HEK293 (cell line): Measurements from ENCODE around the gene APOB.

Experiments
- CTCF ChIP-seq: fragments of 450-650 bp; formaldehyde crosslinking; IDR thresholded peaks from 2 replicates; pipeline ENCODE4 v1.5.1; 2016; ENCODE audit warnings: missing biosample characterization, missing genetic modification characterization
- MYNN ChIP-seq: fragments of 450-650 bp; formaldehyde crosslinking; IDR thresholded peaks from 2 replicates; pipeline ENCODE4 v1.5.1; 2016; ENCODE audit warnings: missing biosample characterization, missing genetic modification characterization, borderline replicate concordance
- TCF7L2 ChIP-seq: IDR thresholded peaks from 2 replicates; pipeline ENCODE4 v1.6.1; 2011; ENCODE audit warnings: low read depth, mild to moderate bottlenecking, inconsistent platforms, low read length, moderate library complexity, borderline replicate concordance
- YY1 ChIP-seq: fragments of 450-650 bp; formaldehyde crosslinking; IDR thresholded peaks from 2 replicates; pipeline ENCODE4 v1.5.1; 2018; ENCODE audit warnings: missing biosample characterization, missing genetic modification characterization
- ZNF140 ChIP-seq: fragments of 450-650 bp; formaldehyde crosslinking; IDR thresholded peaks from 2 replicates; pipeline ENCODE4 v1.5.1; 2016; ENCODE audit warnings: missing biosample characterization, missing genetic modification characterization
- ZNF292 ChIP-seq: fragments of 450-650 bp; formaldehyde crosslinking; IDR thresholded peaks from 2 replicates; pipeline ENCODE4 v1.5.1; 2016; ENCODE audit warnings: low read depth, missing biosample characterization, missing genetic modification characterization, borderline replicate concordance
- ZNF768 ChIP-seq: fragments of 450-650 bp; formaldehyde crosslinking; IDR thresholded peaks from 2 replicates; pipeline ENCODE4 v1.5.1; 2018; ENCODE audit warnings: missing biosample characterization, mild to moderate bottlenecking, missing genetic modification characterization

GRCh38 chr2:21013043-21013816, 30.6 kb downstream of the APOB start:
- TF ChIP-seq MYNN (tag by site-specific recombination) (no peak), CTCF (tag by site-specific recombination) (no peak), ZNF140 (tag by site-specific recombination) (no peak), ZNF768 (tag by site-specific recombination) (no peak), ZNF292 (tag by site-specific recombination) (no peak), YY1 (tag by site-specific recombination) (no peak), TCF7L2 (no peak)
